ENCODE results near the gene SLC16A1.

- TF ChIP-seq CTCF (IDR thresholded peaks at IDR 0.05), result no peak
- no peak for TF ChIP-seq POLR2A (IDR thresholded peaks at IDR 0.05)
These were observed 5.6 kb downstream of the SLC16A1 start for GRCh38 chr1:112950426-112950825.

All from right lobe of liver (tissue), 4 donors.